ENCODE data around the gene PPIF.

PPIF gene

GRCh38 chr10:79319115-79319771 is 28.0 kb upstream of the PPIF start:
- no peak for DNase-seq
- TF ChIP-seq GATA1 (IDR thresholded peaks at IDR 0.05; ENCODE audit: low read depth, low read length) (no peak), POLR2A (IDR thresholded peaks at IDR 0.05; ENCODE audit: low read length) (no peak)

GRCh38 chr10:79320316-79320715 is 27.0 kb upstream of the PPIF start:
- TF ChIP-seq GATA1 (IDR thresholded peaks at IDR 0.05; ENCODE audit: low read depth, low read length) = no peak
- TF ChIP-seq POLR2A (IDR thresholded peaks at IDR 0.05; ENCODE audit: low read length) = no peak

GRCh38 chr10:79320820-79321493 is 26.3 kb upstream of the PPIF start:
- TF ChIP-seq POLR2A (IDR thresholded peaks at IDR 0.05; ENCODE audit: low read length) = no peak
- TF ChIP-seq GATA1 (IDR thresholded peaks at IDR 0.05; ENCODE audit: low read depth, low read length) = no peak
- peak in 1 of 2 experiments; percentile 50 for DNase-seq

More at GRCh38 chr10:79320316-79320715, 27.0 kb upstream of the PPIF start:
- DNase-seq = no peak

- DNase-seq = no peak
- TF ChIP-seq POLR2A (IDR thresholded peaks at IDR 0.05; ENCODE audit: low read length) (no peak), GATA1 (IDR thresholded peaks at IDR 0.05; ENCODE audit: low read depth, low read length) (no peak)
Observed at GRCh38 chr10:79321494-79321882, 25.8 kb upstream of the PPIF start.

GRCh38 chr10:79321951-79322350 is 25.3 kb upstream of the PPIF start:
- TF ChIP-seq GATA1 (IDR thresholded peaks at IDR 0.05; ENCODE audit: low read depth, low read length) (no peak), POLR2A (IDR thresholded peaks at IDR 0.05; ENCODE audit: low read length) (no peak)
- no peak for DNase-seq

- DNase-seq = no peak
- TF ChIP-seq POLR2A (IDR thresholded peaks at IDR 0.05; ENCODE audit: low read length) (no peak), GATA1 (IDR thresholded peaks at IDR 0.05; ENCODE audit: low read depth, low read length) (no peak)
Observed at GRCh38 chr10:79322616-79323543, 24.4 kb upstream of the PPIF start.

- DNase-seq = no peak
- TF ChIP-seq POLR2A (IDR thresholded peaks at IDR 0.05; ENCODE audit: low read length) = no peak
- TF ChIP-seq GATA1 (IDR thresholded peaks at IDR 0.05; ENCODE audit: low read depth, low read length) = no peak
Observed at GRCh38 chr10:79323602-79324001, 23.7 kb upstream of the PPIF start.

- no peak for DNase-seq
- TF ChIP-seq GATA1 (IDR thresholded peaks at IDR 0.05; ENCODE audit: low read depth, low read length) = no peak
- no peak for TF ChIP-seq POLR2A (IDR thresholded peaks at IDR 0.05; ENCODE audit: low read length)
Observed at GRCh38 chr10:79324032-79324695, 23.1 kb upstream of the PPIF start.

GRCh38 chr10:79326361-79327089 is 20.7 kb upstream of the PPIF start:
- TF ChIP-seq POLR2A (IDR thresholded peaks at IDR 0.05; ENCODE audit: low read length) (no peak), GATA1 (IDR thresholded peaks at IDR 0.05; ENCODE audit: low read depth, low read length) (no peak)

GRCh38 chr10:79327090-79327457 is 20.2 kb upstream of the PPIF start:
- no peak for DNase-seq
- TF ChIP-seq POLR2A (IDR thresholded peaks at IDR 0.05; ENCODE audit: low read length) (no peak), GATA1 (IDR thresholded peaks at IDR 0.05; ENCODE audit: low read depth, low read length) (no peak)

More at GRCh38 chr10:79326361-79327089, 20.7 kb upstream of the PPIF start:
- no peak for DNase-seq

GRCh38 chr10:79328147-79328701 is 19.0 kb upstream of the PPIF start:
- TF ChIP-seq POLR2A (IDR thresholded peaks at IDR 0.05; ENCODE audit: low read length) (no peak), GATA1 (IDR thresholded peaks at IDR 0.05; ENCODE audit: low read depth, low read length) (no peak)
- no peak for DNase-seq

- TF ChIP-seq POLR2A (IDR thresholded peaks at IDR 0.05; ENCODE audit: low read length) (no peak), GATA1 (IDR thresholded peaks at IDR 0.05; ENCODE audit: low read depth, low read length) (no peak)
- peak in 1 of 2 experiments; percentile 11 for DNase-seq
Observed at GRCh38 chr10:79328737-79329504, 18.3 kb upstream of the PPIF start.

Data from erythroblast (primary cell).